ENCODE measurements around the gene ACVR1C. TPM values are rescaled to one million over a fixed set of nuclear protein-coding genes. Genes with fewer than 3 reads are reported as not detected.

Gene ACVR1C
- total and polyA plus RNA-seq, 2 donors (not counting 1 experiment from before 2014, with no cell fraction given) = 0.24 to 0.52 TPM

DNA sequence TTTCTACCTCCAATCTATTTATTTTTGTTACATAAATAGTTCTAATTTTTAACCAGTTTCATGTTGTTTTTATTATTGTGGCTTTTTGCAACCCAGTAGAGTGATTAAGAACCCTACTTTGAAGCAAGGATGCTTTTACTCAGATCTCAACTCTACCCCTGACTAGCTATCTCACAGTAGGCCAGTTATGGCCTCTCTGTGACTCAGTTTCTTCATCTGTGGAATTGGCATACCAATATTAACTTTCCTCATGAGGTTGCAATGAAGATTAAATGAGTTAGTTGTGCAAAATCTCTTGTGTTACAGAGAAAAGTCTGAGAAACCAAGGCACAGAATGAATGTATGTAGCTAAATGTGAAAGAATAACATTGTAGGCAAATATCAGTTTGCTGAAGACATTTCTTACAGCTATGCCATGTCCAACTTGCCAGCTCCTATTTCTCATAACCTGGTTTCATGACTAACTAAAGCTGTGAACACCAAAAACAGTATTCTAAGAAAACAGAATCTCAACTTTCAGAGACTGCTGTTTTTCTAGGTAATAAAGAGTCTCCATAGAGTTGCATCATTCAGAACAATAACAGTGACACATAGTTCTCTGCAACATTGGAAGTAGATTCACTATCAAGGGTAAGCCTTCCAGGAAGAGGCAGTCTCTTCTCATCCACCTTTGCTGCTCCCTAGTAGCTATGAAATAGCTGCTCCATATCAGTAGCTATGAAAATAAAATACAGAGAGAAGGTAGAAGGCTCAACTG, 151.5 kb downstream of the ACVR1C start:
- no peaks in the 10 kb centered on the region for H3K27me3 Mint-ChIP-seq
- H3K9me3 Mint-ChIP-seq (ENCODE audit: insufficient read depth) = no peaks in the 10 kb centered on the region
- H3K4me3 Mint-ChIP-seq = no peak overlapping the region
- peaks cover 45% of the 10 kb centered on the region for H3K4me1 Mint-ChIP-seq
- Histone ChIP-seq H3K4me1 (ENCODE audit: control insufficient read depth in 2 of 2, insufficient read depth in 2 of 2, low read length in 2 of 2) (peaks cover 17 to 29% of the 10 kb centered on the region in 2 donors), H2AFZ (ENCODE audit: insufficient read depth, low read depth, low read length, poor library complexity, severe bottlenecking) (no peak overlapping the region), H4K20me1 (ENCODE audit: control insufficient read depth, insufficient read depth, low read length, poor library complexity, severe bottlenecking) (no peaks in the 10 kb centered on the region), H3K36me3 (replicated peaks in 1 of 2; ENCODE audit: control extremely low read depth in 1 of 2, control insufficient read depth in 1 of 2, extremely low read depth in 1 of 2, insufficient read depth in 2 of 2, low read length in 1 of 2) (no peaks in the 10 kb centered on the region), H3K27me3 (replicated peaks in 1 of 4; ENCODE audit: control extremely low read depth in 1 of 4, control insufficient read depth in 3 of 4, insufficient read depth in 4 of 4, low read length in 3 of 4) (no peaks in the 10 kb centered on the region), H3K9me3 (ENCODE audit: control extremely low read depth in 1 of 3, control insufficient read depth in 2 of 3, insufficient read depth in 1 of 3, low read length in 2 of 3) (no peaks in the 10 kb centered on the region), H3K4me2 (replicated peaks; ENCODE audit: low read depth, low read length, poor library complexity, severe bottlenecking) (no peak overlapping the region), H3K27ac (ENCODE audit: low read length in 2 of 2) (no peak overlapping the region), H3K4me3 (ENCODE audit: control extremely low read depth in 1 of 5, extremely low read depth in 1 of 5, insufficient read depth in 1 of 5, low read depth in 2 of 5, low read length in 4 of 5) (no peak overlapping the region), H3K9ac (ENCODE audit: low read length) (no peak overlapping the region), H3K79me2 (ENCODE audit: control insufficient read depth, insufficient read depth, low read length) (no peaks in the 10 kb centered on the region)
- DNase-seq (no peak), ATAC-seq (ENCODE audit: low read depth) (no peak)
- POLR2A ChIA-PET = no interaction called here
- intact Hi-C loops (cut with micrococcal nuclease) = no loop called here
- H3K27ac Mint-ChIP-seq = peak overlapping the region; percentile 4
- TF ChIP-seq, protein P1, sequence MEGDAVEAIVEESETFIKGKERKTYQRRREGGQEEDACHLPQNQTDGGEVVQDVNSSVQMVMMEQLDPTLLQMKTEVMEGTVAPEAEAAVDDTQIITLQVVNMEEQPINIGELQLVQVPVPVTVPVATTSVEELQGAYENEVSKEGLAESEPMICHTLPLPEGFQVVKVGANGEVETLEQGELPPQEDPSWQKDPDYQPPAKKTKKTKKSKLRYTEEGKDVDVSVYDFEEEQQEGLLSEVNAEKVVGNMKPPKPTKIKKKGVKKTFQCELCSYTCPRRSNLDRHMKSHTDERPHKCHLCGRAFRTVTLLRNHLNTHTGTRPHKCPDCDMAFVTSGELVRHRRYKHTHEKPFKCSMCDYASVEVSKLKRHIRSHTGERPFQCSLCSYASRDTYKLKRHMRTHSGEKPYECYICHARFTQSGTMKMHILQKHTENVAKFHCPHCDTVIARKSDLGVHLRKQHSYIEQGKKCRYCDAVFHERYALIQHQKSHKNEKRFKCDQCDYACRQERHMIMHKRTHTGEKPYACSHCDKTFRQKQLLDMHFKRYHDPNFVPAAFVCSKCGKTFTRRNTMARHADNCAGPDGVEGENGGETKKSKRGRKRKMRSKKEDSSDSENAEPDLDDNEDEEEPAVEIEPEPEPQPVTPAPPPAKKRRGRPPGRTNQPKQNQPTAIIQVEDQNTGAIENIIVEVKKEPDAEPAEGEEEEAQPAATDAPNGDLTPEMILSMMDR (IDR thresholded peaks at IDR 0.05) = no peak
- no peak for TF ChIP-seq EZH2 (IDR thresholded peaks at IDR 0.05; ENCODE audit: borderline replicate concordance, insufficient read depth, low read depth, low read length, poor library complexity, severe bottlenecking)
- CTCF ChIA-PET = interaction anchor here (0.6 to 15.8 kb wide), 3 partner anchors 13 to 149 kb away, joined by 3 to 128 read pairs (median 3); no protein-coding TSS in a partner anchor

Other genes starting within 250 kb of the ACVR1C start
- gene CYTIP, start 184.8 kb downstream of the ACVR1C start, total RNA-seq = 327 and 358 TPM in 2 replicates
- 73.0 and 147 TPM in 2 replicates for gene CYTIP, start 184.8 kb downstream of the ACVR1C start, polyA plus RNA-seq
- 11.3 and 11.7 TPM in 2 replicates for gene ACVR1, start 247.5 kb upstream of the ACVR1C start, total RNA-seq
- 3.7 and 6.5 TPM in 2 replicates for gene ACVR1, start 247.5 kb upstream of the ACVR1C start, polyA plus RNA-seq